GM21723 (cell line): ENCODE data around the gene SLC6A17.

Experiments used
- ATAC-seq: cut with Tn5 transposase; IDR thresholded peaks from one replicate; pipeline ENCODE4 v1.9.1; 2021; ENCODE audit warnings: mild to moderate bottlenecking, moderate library complexity; ENCODE audit not compliant: unreplicated experiment

SLC6A17 gene

GRCh38 chr1:110170766-110171733, 20.8 kb downstream of the SLC6A17 start:
- ATAC-seq: no peak

- no peak for ATAC-seq
Observed at GRCh38 chr1:110172001-110172400, 21.7 kb downstream of the SLC6A17 start.

DNA sequence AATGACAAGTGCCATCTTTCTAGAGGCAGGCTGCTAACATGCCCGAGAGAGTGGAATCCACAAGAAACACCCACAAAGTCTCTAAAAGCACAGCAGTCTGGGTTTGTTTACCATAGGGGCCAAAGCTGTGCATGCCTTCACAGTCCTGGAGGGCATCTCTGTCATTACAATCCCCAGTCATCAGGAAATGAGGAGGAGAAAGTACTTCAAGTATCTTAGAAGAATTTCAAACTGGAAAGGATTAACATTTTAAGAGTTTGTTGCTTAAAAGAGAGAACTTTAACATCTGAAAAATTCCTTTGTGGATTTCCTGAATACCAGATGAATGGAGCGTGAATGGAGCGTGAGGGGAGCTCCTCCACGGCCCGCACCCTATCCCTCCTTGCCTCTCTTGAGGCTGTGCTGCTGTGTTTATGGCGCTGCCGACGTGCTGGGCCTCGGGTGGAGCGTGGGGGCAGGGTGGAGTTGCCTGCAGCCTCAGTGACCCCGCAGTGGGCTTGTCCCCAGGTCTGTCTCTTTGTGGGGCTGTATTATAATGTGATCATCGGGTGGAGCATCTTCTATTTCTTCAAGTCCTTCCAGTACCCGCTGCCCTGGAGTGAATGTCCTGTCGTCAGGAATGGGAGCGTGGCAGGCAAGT, 23.3 kb downstream of the SLC6A17 start:
- no peak for ATAC-seq

DNA sequence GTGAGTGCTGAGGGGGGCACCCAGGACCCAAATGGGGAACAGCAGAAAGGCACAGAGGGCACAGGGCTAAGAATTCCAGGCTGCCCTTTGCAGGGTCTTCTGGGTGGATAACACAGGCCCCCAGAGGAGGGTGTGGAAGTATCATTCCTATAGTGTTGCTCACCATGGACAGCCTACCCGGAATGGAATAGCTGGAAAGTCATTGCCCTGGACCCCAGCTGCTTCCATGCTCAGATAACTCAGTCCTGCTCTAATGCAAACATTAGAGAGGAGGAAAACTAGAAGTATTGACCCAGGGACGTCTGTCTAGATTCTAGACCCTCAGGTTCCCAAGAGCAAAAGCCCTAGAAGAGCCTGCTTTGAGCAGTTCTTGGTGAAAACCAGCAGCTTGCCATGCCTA, 24.7 kb downstream of the SLC6A17 start:
- ATAC-seq: no peak

- no peak for ATAC-seq
Observed at GRCh38 chr1:110176299-110176956, 26.1 kb downstream of the SLC6A17 start.

- ATAC-seq: no peak
Observed at GRCh38 chr1:110177775-110178174, 27.5 kb downstream of the SLC6A17 start.

- ATAC-seq: no peak
Observed at GRCh38 chr1:110183642-110184167, 33.4 kb downstream of the SLC6A17 start.

DNA sequence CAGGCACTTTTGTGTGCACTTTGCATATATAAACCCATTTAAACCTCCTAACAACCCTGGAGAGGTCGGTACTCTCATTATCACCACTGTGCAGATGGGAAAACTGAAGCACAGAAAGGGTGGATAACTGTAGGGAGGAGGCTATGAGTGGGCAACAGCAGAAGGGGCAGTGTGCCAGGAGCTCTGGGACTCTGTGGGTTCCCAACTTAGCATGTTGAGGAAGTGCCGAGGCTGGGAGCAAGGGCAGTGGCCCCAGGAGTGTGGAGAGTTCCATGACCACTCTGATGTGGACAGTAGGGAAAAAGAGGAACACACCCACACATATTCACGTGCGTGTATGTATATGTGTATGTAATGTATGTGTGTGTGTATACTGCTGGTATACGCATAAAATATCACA, 34.2 kb downstream of the SLC6A17 start:
- ATAC-seq: no peak

GRCh38 chr1:110185181-110185580, 34.9 kb downstream of the SLC6A17 start:
- no peak for ATAC-seq

DNA sequence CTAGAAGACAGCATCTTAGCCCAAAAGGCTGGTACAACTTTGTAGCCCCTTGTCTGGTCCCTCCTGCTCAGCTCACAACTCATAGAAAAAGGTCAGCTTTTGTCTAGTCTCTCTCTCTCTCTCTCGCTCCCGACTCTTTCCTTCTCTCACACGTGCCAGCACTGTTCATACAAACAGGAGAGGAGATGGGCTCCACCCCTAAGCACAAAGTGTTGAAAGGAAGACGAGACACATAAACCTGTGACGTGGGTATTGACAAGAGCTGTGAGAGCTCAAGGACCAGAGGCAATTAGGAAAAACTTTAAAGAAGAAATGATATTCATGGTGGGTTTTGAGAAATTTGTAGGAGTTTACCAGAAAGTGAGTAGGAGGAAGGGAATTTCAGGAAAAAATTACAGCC, 36.3 kb downstream of the SLC6A17 start:
- no peak for ATAC-seq

- ATAC-seq: no peak
Observed at GRCh38 chr1:110187139-110187890, 37.0 kb downstream of the SLC6A17 start.

GRCh38 chr1:110188035-110188618, 37.8 kb downstream of the SLC6A17 start:
- ATAC-seq: no peak

DNA sequence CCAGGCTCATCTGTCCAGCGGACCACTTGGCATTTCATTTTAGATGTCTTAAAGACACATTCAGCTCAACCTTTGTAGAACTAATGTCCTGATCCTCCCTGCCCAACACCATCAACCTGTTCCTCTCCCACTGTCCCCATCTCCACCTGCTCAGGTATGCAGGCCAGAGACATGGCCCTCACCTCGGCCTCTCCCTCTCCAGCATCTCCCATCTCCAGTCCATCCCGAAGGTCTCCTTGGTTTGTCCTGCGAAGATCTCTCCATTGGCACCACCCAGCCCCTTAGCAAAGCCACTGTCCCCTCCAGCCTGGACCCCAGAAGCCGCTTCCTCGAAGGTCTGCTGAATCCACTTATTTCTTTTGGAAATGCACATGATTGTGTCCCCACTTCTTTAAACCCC, 38.9 kb downstream of the SLC6A17 start:
- no peak for ATAC-seq

DNA sequence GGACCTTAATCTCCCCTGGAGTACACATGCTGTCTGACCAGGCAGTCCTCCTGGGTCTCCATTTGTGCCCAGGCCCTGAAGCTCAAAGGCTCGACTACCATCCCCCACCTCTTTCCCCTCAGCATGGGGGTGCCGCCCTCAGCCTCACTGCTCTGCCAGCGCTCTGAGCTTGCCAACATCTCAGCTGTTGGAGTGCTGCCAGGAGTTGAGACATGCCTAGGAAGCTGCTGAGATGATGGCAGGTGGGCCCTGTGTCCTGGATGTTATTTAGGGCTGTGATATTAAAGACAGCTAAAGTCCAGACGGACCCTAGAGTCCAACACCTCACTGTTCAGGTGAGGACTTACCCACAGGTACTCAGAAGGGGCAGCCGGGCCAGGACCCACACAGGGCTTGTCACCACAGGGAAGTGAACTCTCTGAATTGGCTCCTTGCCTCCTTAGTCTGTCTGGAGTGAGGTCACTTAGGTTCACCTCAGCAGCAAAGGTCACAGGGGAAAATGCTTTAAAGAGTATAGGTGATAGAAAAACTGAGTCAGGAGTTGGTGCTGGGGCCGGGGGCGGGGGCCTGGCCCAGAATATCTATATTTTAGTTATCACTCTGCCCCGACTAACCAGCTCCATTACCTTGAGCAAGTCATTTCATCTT, 40.1 kb downstream of the SLC6A17 start:
- no peak for ATAC-seq

DNA sequence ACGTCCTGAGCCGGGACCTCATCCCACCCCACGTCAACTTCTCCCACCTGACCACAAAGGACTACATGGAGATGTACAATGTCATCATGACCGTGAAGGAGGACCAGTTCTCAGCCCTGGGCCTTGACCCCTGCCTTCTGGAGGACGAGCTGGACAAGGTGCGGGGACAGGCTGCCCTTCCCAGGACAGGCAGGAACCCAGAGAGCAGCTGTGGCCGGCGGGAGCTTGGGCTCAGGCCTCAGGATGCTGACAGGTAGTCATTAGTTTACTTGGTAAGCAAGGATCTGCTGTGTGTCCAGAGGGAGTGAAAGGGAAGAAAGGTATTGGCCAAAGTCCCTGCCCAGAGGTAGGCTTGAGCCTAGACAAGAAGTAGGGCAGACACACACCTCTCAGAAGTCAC, 42.2 kb downstream of the SLC6A17 start:
- ATAC-seq: no peak

DNA sequence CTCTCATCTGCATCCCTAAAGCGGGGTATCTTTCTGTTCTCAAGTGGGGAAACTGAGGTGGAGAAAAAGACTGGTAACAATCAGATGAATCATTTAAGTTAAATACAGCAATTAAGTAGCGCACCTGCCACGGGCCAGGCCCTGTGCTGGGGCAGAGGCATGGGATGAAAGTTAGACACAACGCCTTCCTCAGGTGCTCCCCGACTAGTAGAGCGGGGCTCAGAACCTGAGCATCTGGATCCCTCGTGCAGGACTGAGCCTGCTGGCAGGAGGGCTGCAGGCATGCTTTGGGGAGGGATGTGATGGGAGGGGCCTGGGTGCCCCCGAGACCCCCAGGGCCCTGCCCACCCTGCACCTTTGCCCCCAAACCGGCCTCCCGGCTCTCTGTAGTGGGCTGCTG, 44.9 kb downstream of the SLC6A17 start:
- ATAC-seq: no peak

- ATAC-seq: peak; percentile 78
Observed at GRCh38 chr1:110196917-110197765, 46.8 kb downstream of the SLC6A17 start.

DNA sequence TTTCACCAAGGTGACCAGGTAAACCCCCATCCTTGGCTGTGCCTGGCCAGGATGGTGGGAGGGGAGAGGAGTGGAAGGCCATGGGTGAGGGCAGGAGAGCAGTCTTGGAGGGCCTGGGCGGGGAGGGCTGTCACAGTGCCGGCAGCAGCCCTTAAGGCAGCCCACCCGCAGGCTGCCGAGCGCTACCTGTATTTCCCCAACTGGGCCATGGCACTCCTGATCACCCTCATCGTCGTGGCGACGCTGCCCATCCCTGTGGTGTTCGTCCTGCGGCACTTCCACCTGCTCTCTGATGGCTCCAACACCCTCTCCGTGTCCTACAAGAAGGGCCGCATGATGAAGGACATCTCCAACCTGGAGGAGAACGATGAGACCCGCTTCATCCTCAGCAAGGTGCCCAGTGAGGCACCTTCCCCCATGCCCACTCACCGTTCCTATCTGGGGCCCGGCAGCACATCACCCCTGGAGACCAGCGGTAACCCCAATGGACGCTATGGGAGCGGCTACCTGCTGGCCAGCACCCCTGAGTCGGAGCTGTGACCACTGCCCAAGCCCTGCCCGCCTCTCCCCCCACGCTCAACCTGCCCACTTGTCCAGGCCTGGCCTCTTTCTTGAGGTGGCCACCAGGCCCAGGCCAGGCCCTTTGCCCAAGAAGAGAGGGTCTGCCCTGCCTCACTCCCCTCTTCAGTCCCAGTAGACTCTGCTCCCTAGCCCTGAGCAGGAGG, 47.8 kb downstream of the SLC6A17 start:
- ATAC-seq: no peak
